ENCODE measurements around the gene SH3PXD2A.
A peak's percentile ranks its signal among the peaks of the same experiment; 100 is the strongest.

The SH3PXD2A gene

GRCh38 chr10:103574097-103575061 lies 281.0 kb downstream of the SH3PXD2A start:
- DNase-seq: no peak

GRCh38 chr10:103573205-103573487 lies 282.2 kb downstream of the SH3PXD2A start:
- DNase-seq: no peak

GRCh38 chr10:103572347-103573204 lies 282.8 kb downstream of the SH3PXD2A start:
- DNase-seq: no peak

- DNase-seq: no peak
Measured at GRCh38 chr10:103571656-103571975, 283.8 kb downstream of the SH3PXD2A start.

- no peak for DNase-seq
Measured at GRCh38 chr10:103570844-103571655, 284.3 kb downstream of the SH3PXD2A start.

- DNase-seq: peak; percentile 38
Measured at GRCh38 chr10:103569896-103570295, 285.5 kb downstream of the SH3PXD2A start.

GRCh38 chr10:103568505-103568904 lies 286.9 kb downstream of the SH3PXD2A start:
- no peak for DNase-seq

GRCh38 chr10:103566536-103566935 lies 288.8 kb downstream of the SH3PXD2A start:
- peak; percentile 27 for DNase-seq

- no peak for DNase-seq
Measured at GRCh38 chr10:103564776-103565520, 290.4 kb downstream of the SH3PXD2A start.

- no peak for DNase-seq
Measured at GRCh38 chr10:103564116-103564501, 291.3 kb downstream of the SH3PXD2A start.

- DNase-seq: no peak
Measured at GRCh38 chr10:103563231-103564115, 291.9 kb downstream of the SH3PXD2A start.

GRCh38 chr10:103562383-103562782 lies 293.0 kb downstream of the SH3PXD2A start:
- no peak for DNase-seq

GRCh38 chr10:103560886-103561285 lies 294.5 kb downstream of the SH3PXD2A start:
- no peak for DNase-seq

GRCh38 chr10:103559776-103560175 lies 295.6 kb downstream of the SH3PXD2A start:
- no peak for DNase-seq

GRCh38 chr10:103558911-103559310 lies 296.5 kb downstream of the SH3PXD2A start:
- no peak for DNase-seq

- no peak for DNase-seq
Measured at GRCh38 chr10:103557455-103557854, 297.9 kb downstream of the SH3PXD2A start.

GRCh38 chr10:103556383-103557007 lies 298.9 kb downstream of the SH3PXD2A start:
- DNase-seq: no peak

GRCh38 chr10:103555712-103556111 lies 299.7 kb downstream of the SH3PXD2A start:
- DNase-seq: no peak

- no peak for DNase-seq
Measured at GRCh38 chr10:103555325-103555649, 300.1 kb downstream of the SH3PXD2A start.

GRCh38 chr10:103554488-103555324 lies 300.7 kb downstream of the SH3PXD2A start:
- DNase-seq: peak; percentile 55

Measured in fibroblast of skin of abdomen (primary cell).